NCI-H2196 treated with DMSO at 0.1 percent for 48 hours (cell line): ENCODE measurements around the gene PTPRH.

Experiments
- DNase-seq: peaks from one replicate; lab custom pipeline; 2025; ENCODE audit not compliant: unreplicated experiment; lab: John Stamatoyannopoulos, UW

PTPRH gene

DNA sequence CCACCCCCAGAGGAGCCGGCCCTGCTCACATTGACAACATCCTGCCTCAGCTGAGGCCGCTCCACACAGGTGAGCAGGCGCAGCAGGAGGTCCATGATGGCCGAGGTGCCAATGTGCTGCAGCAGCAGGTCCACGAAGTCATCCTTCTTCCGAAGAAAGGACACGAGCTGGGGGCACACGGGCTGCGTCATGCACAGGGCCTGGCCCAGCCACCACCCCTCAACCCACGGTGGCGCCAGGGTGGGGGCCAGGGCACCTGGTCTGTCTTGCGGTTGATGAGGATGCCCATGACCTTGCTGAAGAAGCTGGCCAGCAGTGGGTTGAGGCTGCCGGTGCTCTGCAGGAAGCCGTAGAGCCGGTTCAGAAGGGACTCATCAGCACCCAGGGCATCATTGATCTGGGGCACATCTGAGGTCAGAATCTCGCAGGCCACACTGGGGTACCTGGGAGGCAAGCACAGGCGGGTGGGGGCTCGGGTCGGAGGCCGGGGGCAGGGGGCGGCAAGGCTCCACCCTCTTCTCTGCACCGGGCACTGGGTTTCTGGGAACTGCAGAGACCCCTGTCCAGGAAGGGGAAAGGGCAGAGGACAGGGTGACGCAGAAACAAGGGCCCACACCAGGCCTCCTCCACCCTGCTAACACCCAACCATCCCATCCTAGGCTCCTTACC is 36.1 kb upstream of the PTPRH start:
- DNase-seq, result no peak

DNA sequence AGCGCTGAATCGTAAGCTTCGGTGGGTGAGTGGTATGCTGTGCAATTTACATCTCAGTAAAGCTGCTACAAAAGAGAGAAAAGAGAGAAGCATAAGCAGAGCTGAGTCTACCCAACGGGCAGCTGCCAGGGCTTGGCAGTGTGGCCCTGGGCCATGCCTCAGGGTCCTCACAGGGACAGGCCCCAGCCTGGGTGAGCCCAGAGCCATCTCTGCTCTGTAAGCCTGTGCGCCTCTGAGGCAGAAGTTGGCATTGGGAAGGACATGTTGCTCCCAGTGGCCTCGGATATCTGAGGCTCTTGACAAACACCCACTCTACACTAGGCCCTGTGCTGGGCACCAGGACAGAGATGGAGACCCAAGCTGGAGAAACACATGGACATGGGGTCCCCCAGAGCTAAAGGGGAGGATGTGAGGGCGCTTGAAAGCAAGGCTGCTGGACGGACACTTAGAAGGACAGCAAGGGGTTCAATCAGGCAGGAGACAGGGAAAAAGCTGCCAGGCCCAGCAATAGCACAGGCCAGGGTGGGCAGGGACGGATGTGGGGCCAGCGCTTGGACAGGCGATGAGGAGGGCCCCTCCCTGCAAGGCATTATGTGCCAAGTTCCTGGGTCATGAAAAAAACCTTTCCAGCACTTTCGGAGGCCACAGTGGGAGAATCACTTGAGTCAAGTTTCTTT is 34.8 kb upstream of the PTPRH start:
- no peak for DNase-seq

DNA sequence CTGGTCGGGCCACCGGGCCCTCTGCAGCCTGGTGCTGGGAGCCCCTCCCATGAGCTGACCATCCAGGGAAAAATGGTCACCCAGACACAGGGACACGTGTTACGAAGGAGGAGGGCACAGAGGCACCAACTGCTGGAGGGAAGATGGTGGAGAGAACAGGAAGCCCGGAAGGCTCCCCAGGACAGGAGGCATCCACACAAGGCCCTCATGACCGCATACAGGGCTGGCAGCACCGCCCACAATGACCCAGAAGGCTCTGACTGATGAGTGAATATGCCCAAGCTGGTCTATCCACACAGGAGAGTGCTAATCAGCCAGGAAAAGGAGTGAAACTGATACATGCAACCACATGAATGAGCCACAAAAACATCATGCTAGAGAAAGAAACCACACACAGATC is 33.2 kb upstream of the PTPRH start:
- no peak for DNase-seq

DNA sequence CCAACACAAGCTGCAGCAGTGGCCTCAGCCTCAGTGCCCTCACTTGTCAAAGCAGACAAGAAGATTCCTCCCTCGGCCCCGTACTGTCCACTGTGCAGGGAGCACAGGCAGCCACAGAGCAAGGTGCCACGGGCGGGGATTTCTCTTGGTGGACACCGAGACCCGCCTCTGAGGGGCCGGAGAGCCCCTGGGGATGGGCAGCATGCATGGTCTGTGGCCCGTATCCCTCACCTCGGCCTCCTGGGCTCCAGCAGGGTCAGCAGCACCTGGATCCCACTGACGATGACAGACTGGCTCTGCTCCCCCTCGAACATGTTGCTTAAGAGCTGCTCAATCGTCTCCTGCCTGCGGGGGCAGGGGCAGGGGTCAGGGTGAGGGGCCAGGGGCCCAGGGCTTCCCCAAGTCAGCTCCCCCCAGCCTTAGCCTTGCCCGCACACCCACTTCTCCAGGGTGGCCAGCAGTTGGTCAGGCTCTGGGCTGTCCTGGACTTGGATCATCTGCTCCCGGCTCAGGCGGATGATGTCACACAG is 32.7 kb upstream of the PTPRH start:
- no peak for DNase-seq

DNA sequence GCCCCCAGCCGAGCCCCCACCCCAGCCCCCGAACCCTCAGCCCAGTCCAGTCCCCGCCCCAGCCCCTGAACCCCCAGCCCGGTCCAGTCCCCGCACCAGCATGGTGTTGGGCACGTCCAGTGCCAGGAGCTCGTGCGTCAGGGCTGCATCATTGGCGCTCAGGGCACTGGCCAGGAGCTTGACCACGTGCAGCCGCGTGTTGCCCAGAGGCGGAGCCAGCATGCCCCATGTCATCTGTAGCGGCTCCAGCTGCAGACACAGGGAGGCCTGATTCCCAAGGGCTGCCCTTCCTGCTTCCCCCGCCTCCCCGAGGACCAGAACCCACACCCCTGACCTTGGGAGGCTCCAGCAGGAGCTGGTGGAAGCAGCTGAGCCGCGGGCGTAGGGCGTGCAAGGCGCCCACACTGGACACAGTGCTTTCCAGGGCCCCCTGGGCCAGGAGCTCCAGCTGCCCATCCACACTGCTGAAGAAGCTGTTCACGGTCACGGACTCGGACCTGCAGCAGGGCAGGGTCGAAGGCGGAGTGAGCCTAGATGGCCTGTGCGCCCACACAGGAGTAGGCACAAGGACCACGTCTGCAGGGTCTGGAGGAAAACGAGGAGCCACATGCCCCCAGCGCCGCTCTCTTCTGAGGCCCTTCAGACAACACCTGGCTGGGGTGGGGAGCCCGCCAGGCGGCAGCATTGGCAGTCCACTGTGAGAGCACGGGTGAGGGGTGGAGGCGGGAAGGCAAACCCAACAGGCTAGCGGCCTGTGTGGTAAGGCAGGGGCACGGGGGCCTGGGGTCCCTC is 32.0 kb upstream of the PTPRH start:
- no peak for DNase-seq

DNA sequence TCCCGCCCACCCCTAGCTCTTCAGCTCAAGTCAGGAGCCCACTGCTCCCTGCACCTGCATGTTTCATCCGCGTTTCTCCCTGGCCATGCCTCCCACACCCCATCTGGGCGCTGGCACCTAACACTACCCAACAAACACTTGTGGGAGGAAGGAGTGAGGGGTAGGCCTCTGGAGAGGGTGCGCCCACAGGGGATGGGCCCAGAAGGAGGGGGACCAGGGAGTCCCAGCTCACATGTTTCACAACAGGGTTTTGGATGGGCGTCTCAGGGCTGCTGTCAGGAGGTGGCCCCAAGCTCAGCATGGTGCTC is 31.4 kb upstream of the PTPRH start:
- no peak for DNase-seq

DNA sequence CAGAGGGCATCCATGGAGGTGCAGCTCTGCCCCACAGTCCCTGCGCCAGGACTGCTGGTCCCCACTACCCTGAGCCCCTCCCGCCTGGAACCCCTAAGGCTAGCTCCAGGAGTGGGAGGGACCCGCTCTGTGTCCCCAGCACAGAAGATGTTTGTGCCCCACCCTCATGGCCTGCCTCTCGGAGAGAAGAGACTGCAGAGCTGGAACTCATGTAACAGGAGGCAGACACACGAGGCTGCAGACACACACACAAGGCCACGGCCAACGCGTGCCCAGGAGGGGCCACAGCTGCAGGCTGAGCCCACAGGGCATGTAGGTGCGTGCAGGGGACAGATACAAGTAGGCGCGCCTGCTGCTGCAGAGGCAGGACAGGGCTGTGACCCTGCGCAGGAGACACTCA is 29.7 kb upstream of the PTPRH start:
- DNase-seq, result no peak

DNA sequence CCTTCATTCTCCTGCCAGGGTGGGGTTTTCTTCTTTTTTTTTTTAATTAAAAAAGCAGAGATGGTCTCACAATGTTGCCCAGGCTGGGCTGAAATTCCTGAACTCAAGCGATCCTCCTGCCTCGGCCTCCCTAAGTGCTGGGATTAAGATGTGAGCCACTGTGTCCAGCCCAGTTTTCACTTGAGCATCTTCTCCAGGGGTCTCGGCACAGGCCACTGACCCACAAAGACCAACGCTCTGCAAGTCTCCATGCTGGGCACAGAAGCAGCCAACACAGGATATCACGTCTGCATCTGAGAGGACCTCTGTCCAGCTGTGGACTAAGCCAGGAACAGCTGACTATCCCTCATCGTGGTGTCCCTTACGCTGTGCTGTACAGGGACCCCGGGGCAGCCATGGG is 28.7 kb upstream of the PTPRH start:
- DNase-seq, result no peak

DNA sequence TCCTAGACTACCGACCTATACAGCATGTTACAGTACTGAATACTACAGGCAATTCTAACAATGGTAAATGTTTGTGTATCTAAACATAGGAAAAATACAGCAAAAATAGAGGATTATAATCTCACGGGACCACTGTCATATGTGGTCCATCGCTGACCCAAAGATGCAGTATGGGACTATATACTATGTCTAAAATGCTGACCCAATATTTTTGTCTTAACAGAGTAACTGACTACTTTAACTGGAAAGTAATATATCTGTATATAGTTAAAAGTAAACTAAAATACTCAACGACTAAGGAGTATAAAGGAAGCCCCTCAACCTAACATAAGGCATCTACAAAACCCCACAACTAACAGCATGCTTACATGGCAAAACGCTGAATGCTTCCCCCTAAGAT is 23.7 kb upstream of the PTPRH start:
- DNase-seq, result no peak

DNA sequence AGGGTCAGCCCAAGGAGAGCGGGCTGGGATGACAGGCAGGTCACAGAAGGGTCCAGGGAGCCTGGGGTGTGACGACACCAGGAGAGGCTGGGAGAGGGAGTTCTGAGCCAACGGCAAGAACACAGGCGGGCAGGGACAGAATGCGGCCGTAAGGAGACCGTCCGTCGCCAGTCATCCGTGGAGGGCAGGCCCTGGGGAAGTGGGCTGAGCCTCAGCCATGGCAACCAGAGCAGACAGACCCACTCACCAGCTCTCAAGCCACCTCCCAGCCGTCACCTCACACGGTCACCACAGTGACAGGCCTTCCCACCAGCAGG is 22.9 kb upstream of the PTPRH start:
- DNase-seq, result no peak

DNA sequence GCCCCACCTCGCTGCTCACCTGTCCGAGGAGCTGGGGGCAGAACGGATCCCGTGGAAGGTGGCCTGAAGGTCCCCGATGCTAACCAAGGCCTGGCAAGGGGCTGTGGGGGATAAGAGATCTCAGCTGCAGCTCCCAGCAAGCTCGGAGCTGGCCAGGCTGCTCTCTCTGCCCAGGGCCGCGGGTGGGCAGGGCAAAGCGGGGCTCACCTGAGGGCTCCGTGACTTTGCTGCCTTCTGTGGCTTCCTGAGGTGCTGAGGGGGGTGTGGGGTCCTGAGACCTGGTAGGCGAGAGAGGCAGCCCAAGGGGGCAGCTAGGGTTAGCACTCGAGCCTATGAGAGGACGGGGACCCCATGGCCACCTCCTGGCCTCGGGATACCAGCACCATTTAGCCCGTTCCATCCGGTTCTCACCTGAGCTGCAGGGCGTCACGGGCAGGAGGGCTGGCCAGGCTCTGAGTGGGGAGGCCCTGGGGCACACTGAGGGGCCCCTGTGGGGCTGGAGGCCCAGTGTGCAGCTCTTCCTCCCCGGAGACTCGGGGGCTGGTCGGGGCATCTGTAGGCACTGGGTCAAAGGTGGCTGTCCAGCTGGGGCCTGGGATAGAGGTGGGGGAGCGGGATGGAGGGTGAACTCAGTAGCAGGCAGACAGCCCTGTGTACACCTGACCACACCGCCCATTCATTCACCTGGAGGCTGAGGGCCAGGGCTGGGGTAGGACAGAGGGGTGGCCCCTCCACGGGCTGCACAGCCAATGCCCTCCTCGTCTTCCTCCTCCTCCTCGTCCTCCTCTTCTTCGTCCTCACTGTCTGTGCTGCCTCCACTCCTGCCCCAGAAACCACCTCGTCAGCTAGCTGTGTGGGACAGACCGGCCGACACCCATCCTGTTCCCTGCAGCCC is 22.3 kb upstream of the PTPRH start:
- no peak for DNase-seq

DNA sequence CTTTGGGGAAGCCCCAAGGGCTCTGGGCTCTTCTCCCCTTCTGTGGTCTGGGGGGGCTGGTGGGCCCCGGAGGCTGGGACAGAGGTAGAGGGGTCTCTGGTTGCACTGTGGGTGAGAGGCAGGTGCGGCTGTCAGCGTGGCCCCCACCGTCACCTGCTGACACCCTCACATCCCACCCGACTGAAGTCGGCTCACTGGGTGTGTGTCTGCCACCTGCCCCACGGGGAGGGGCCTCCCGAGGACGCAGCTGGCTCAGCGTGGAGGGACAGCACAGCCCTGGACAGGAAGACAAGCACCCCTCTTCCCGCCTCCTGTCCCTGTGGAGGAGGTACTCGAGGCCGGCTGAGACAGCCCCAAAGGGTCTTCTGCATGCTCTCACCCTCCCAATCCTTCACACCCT is 21.5 kb upstream of the PTPRH start:
- DNase-seq, result no peak

DNA sequence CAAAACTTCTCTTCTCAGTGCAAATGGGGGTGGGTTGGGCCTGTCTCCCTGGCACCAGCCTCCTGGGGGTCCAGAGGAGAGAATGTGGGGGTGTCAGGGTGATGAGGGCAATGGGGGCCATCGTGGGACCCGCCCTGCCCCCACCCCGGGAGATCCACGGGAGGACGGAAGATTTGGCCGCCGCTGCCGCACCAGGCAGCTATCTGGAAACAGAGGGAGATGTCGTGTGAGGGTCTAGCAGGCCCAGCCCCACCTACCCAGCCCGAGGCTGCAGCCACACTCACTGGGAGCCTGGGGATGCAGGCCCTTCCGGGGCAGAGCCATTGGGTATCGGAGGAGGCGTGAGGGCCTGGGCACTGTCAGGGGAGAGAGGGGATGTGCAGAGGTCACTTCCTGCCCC is 21.0 kb upstream of the PTPRH start:
- DNase-seq, result no peak

DNA sequence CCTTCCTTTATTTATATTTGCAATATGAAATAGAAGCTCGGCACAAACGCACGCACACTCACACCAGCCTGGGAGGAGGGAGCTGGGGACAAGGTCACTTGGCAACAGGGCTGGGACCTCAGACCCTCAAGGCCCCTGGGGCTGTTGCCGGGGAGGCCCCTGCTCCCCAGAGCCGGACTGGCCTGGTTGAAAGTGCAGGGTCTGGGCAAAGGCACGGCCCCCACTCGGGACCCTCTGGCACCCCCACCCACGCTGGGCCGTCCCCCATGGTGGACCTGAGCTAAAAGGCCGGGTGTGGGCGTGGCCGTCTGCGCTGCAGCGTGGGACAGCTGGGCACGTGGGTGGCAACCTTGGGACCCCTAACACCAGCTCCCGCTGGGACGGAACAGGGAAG is 20.5 kb upstream of the PTPRH start:
- DNase-seq, result no peak

DNA sequence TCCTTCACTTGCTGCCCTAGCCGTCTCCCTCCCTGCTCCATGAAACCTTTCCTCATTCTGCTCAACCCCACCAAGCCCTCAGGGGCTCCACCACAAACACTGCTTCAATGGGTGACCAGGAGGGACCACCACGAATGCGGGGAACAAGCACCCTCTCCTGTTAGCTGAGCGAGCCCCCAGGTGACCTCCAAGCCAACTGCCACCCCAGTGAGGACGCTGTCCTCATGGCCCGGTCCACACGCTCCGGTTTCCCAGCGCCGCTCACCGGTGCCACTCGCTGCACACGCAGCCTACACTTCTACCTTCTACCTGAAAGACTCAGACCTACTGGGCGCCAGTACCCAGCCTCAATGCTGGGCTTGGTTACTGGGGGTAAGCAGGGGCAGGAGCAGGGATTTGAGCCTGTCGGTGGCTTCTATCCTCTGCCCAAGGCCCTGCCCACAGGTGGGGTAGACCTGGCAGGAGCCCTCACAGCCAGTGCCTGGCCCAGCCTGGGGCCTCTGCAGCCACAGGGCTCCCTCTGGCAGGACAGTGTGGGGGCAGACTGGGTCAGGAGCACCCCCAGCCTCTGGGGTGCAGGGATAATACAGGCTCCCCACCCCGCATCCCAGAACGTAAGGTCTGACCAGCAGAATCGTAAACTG is 20.0 kb upstream of the PTPRH start:
- no peak for DNase-seq

DNA sequence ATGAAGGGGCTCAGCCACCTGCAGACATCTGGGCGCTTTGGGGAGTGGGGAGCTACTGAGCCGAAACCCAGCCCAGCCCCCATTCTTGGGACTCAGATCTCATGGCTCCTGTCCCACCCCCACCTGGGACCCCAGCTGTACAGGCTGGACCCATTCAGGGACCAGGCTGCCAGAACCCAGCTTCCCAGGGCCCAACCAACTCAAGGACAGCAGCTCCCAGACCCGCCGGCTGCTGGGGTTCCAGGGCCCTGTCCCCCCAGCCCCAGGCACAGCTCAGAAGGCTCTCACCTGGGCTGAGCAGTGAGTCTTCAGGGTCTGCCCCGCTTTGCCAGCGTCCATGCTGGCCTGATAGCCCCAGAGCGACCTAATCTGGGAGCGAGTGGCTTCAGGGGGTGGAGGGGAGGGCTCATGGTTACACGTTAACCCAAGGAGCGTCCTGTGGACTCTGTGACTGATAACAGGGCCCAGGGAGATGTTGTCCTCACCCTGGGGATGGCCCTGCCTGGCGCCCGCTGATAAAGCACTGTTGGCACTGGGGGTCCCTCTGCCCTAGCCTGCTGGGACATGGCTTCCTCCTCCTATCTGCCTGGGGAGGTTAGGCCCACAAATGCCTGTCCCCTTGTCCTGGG is 19.2 kb upstream of the PTPRH start, which contains the start of gene TMEM86B:
Gene TMEM86B (minus strand): TSS at position 361 of the 629 bp plus-strand sequence. CDS start 22 bp downstream, at position 339.
- DNase-seq, result no peak

DNA sequence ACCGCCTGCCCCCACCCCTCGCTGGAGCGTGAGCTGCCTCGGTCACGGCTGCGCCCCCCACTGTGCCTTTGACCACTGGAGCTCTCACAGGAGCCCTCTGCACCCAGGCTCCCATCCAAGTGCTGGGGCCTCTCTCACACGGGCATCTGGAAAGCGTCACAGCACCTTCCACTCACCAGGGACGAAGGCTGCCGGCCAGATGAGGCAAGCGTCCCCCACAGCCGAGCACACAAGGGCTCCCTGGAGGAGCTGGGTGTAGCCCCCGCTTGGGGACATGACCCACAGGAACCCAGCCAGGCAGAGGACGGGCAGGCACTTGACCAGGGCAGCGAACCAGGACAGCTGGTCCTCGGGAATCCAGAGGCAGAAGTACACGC is 18.7 kb upstream of the PTPRH start:
- no peak for DNase-seq

DNA sequence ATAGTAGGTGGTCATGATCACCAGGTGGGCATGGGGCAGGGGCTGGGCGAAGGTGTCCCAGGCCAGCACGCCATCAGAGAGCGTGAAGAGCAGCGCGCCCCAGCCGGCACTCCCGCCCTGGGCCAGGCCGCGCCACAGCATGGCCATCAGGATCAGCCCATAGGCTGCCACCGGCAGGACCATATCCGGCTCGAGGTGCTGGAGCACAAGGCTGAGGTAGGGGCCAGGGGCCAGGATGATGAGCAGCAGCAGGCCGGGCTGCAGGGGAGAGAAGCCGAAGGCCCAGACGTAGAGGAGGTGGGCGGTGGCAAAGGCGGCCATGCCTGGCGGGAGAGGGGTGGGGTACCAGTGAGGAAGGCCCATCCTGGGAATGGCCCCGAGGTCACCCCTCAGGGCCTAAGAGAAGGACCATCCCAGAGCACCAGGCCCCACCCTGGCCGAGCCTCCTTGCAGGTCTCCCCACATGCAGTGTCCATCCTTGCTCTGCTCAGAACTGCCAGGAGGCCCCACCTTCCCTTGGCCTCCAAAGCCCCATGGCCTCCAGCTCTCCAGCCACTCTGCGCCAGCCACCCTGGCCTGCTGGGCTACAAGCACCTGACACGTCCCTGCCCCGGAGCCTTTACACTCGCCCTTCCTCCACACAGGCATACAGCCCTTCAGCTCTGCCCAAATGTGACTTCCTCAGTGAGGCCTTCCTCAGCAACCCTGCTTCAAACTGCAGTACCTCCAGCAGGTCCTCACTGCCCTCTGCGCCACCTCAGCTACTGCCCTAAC is 18.1 kb upstream of the PTPRH start:
- no peak for DNase-seq

DNA sequence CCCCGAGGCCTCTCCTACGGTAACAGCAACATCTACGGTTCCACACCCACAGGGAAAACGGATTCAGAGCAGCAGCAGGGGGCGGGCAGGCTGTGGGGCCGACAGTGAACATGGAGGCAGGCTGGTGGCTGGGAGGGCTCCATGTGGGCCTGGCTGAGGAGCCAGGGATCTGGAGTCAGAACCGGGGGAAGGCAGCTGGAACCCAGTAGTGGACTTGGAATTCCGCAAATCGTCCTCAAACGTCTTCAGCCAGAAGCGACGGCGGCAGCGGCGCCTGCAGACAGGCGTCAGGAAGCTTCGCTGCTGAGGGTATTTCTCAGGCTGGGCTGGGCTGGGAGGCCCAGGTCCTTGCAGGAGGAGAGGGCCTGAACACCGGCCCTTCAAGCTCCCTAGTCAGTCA is 17.5 kb upstream of the PTPRH start:
- no peak for DNase-seq

DNA sequence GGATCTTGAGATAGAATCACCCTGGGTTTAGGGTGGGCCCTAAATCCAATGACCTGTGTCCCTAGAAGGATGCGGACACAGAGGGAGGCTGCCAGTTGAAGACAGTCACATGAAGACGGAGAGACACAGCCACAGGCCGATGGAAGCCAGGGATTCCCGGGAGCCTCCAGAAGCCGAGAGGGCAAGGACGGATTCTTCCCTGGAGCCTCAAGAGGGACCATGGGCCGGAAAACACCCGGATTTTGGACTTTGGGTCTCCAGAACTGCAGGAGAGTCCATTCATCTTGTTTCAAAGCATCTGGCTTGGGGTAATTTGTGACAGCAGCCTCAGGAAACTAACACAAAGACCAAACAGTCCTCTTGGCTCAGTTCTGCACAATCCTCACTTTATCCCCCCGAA is 17.0 kb upstream of the PTPRH start:
- no peak for DNase-seq
